GM10266 (cell line): Measurements from ENCODE around the gene KHNYN.

ENCODE experiments used
- DNase-seq: peaks from one replicate; pipeline ENCODE4 v3.0.0; 2012; ENCODE audit errors: extremely low spot score
- TF ChIP-seq, protein P1 (sequence below): IDR thresholded peaks from 2 replicates; pipeline ENCODE4 v1.5.1; 2012; ENCODE audit warnings: mild to moderate bottlenecking, low read depth; ENCODE audit not compliant: control insufficient read depth, insufficient read depth; ENCODE audit errors: missing control alignments

KHNYN gene

DNA sequence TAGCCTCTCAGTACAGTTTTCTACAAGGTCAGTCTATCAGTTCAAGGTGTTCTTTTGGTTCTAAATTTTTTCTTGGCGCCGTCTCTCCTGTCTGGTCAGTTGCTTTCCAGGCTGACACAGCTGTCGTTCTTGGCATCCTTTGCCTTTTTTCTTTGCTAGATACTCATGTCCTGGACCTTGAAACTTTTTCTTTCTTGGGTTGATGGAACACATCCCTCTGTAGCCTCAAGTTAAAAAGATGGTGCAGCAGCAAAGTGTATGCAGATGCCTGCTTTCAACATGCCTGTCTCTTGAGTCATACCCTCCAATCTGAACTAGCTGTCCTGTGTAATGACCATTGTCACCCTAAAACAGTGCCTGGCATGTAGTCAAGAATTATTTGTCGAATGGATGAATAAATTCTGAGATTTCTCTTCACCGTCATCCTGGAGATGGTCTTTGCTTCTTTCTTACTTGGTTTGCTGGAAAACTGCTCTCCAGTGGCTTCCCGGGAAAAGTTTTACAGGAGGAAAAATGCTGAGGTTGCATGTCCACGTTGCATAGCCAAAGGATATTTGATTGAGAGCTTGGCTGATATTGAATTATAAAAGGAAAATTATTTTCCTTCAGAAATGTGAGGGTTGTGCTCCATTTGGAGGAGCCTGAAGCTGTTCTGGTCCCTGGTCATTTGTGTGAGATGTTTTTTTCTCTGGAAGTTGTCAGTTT lies 26.3 kb upstream of the KHNYN start:
- TF ChIP-seq, protein P1, sequence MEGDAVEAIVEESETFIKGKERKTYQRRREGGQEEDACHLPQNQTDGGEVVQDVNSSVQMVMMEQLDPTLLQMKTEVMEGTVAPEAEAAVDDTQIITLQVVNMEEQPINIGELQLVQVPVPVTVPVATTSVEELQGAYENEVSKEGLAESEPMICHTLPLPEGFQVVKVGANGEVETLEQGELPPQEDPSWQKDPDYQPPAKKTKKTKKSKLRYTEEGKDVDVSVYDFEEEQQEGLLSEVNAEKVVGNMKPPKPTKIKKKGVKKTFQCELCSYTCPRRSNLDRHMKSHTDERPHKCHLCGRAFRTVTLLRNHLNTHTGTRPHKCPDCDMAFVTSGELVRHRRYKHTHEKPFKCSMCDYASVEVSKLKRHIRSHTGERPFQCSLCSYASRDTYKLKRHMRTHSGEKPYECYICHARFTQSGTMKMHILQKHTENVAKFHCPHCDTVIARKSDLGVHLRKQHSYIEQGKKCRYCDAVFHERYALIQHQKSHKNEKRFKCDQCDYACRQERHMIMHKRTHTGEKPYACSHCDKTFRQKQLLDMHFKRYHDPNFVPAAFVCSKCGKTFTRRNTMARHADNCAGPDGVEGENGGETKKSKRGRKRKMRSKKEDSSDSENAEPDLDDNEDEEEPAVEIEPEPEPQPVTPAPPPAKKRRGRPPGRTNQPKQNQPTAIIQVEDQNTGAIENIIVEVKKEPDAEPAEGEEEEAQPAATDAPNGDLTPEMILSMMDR = no peak
- DNase-seq = no peak

DNA sequence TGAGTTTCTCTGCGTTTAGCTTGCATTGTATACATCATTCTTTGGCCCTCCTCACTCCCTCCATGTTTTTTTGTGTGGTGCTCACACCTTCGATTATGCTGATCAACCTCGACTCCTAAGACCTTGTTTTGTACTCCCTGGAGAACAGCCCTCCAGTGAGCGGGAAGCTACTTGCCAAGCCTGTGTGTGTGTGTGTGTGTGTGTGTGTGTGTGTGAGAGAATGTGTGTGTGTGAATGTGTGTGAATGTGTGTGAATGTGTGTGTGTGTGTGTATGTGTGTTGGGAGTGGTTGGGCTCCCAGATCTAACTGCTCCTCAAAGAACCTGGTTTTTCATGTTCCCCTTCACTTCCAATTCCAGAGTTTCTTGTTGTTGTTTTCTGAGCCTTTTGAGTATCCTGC lies 24.9 kb upstream of the KHNYN start:
- no peak for DNase-seq
- TF ChIP-seq, protein P1 = no peak

DNA sequence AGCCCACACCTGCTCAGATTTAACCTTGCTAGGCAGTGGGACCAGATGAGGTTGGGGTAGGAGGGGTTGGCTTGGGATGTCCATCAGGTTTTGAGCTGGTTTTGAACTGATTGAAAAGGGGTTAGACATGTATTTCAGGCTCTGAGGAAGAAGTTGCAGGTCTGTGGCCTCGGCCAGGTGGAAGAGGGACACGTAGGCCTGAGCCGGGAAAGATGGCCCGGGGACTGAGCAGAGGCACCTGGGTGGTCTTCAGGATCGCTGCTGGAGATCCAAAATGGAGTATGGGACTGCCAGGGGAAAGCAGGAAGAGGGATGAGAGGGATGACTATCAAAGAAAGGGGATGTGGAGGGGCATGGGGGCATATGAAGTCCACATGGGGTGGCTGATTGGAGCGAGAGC lies 23.3 kb upstream of the KHNYN start:
- no peak for DNase-seq
- TF ChIP-seq, protein P1 = no peak

DNA sequence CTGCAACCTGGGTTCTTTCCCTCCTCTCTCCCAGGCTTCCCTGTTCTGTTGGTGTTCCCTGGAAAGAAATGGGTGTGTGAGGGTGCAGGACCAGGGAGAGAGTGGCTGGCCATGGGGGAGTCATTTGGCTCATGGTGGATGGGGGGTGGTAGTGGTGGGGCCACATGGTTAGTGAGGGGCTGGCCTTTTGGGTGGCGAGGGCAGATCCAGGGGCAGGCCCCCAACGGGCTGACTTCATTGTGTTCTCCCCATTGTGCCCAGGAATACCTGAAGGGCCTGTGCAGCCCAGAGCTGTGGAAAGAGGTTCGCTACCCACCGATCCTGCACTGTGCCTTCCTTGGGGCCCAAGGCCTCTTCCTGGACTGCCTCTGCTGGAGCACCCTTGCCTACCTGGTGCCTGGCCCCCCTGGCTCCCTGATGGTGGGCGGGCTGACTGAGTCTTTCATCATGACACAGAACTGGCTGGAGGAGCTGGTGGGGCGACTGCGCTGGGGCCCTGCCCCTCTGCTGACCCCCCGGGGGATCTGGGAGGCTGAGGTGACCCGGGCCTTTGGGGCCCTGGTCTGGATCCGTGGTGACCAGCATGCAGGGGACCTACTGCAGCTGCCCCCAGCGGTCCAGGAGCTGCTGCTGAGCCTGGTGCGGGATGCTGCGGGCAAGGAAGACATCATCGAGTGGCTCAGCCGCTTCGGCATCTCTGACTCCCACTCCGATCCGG lies 22.0 kb upstream of the KHNYN start:
- TF ChIP-seq, protein P1 = no peak
- no peak for DNase-seq

DNA sequence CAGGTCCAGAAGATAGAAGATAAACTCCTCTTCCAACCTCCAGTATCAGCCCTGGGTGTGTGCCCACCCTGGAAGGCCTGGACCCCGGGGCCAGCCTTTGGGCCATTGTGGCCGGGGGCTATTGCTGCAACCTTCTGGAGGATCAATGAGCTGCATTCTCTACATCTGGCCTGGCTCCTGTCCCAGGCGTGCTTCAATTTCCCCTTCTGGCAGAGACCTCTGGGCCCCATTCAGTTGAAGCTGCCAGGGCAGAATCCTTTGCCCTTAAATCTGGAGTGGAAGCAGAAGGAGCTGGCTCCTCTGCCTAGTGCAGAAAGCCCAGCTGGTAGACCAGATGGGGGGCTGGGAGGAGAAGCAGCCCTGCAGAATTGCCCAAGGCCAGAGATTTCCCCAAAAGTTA lies 21.0 kb upstream of the KHNYN start:
- TF ChIP-seq, protein P1 = no peak
- no peak for DNase-seq

DNA sequence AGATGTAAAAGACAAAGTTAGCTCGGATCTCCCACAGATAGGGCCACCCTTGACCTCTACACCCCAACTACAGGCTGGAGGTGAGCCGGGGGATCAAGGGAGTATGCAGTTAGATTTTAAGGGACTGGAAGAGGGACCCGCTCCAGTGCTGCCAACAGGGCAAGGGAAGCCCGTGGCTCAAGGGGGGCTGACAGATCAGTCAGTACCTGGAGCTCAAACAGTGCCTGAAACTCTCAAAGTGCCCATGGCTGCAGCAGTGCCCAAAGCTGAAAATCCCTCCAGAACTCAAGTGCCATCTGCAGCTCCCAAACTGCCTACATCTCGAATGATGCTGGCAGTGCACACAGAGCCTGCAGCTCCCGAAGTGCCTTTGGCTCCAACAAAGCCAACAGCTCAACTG lies 20.6 kb upstream of the KHNYN start:
- TF ChIP-seq, protein P1 = no peak
- DNase-seq = no peak

DNA sequence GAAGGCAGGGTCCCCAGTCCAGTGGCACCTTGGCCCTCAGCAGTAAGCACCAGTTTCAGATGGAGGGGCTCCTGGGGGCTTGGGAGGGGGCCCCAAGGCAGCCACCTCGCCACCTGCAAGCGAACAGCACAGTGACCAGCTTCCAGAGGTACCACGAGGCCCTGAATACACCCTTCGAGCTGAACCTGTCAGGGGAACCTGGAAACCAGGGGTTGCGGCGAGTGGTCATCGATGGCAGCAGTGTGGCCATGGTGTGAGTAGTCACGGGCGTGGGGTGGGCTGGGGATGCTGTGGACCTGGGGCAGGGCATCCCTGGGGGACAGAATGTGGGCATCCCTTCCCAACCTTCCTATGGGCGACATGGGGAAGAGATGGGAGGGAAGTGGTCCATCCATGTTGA lies 19.8 kb upstream of the KHNYN start:
- DNase-seq = no peak
- TF ChIP-seq, protein P1 = no peak
